NB4 (cell line): Measurements from ENCODE around the gene MARCHF11.

Source experiments
- DNase-seq: peaks from one replicate; pipeline ENCODE4 v3.0.0; 2010; ENCODE audit warnings: low read depth
- H3K4me3 ChIP-seq: one replicate; pipeline ENCODE4 v1.5.1; 2011; ENCODE audit warnings: mild to moderate bottlenecking, low read depth, low read length, moderate library complexity
- MYC ChIP-seq: IDR thresholded peaks from 2 replicates; pipeline ENCODE4 v1.6.1; 2011; ENCODE audit warnings: low read depth, low read length
- POLR2A ChIP-seq: IDR thresholded peaks from 2 replicates; pipeline ENCODE4 v1.6.1; 2011; ENCODE audit warnings: mild to moderate bottlenecking; ENCODE audit not compliant: insufficient read length; ENCODE audit errors: extremely low read depth
- TF ChIP-seq, protein P1 (sequence below): IDR thresholded peaks from 2 replicates; pipeline ENCODE4 v1.6.1; 2011; ENCODE audit warnings: low read depth, low read length
- TF ChIP-seq, protein P2 (sequence below): IDR thresholded peaks from one replicate; pipeline ENCODE4 v1.5.1; 2012; ENCODE audit warnings: low read depth, low read length

The MARCHF11 gene

DNA sequence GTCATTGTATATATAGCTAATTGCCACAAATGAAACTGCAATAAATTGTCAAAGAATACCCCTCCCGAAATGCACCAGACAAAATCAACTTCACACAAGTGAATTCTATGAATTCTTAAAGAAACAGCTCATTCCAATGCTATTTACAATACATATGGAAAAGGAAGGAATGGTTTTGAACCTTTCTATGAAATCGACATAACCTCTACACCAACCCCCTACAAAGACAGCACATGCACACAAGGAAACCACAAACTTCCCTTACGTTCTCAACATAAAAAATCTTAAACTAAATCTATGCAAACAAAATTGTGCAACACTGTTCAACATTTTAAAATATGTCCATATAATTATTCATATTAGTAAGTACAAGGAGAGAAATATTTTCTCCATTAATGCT lies 39.2 kb downstream of the MARCHF11 start:
- DNase-seq: no peak
- H3K4me3 ChIP-seq: no peak overlapping the region
- no peak for TF ChIP-seq MYC
- TF ChIP-seq, protein P1, sequence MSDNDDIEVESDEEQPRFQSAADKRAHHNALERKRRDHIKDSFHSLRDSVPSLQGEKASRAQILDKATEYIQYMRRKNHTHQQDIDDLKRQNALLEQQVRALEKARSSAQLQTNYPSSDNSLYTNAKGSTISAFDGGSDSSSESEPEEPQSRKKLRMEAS: no peak
- no peak for TF ChIP-seq POLR2A
- TF ChIP-seq, protein P2, sequence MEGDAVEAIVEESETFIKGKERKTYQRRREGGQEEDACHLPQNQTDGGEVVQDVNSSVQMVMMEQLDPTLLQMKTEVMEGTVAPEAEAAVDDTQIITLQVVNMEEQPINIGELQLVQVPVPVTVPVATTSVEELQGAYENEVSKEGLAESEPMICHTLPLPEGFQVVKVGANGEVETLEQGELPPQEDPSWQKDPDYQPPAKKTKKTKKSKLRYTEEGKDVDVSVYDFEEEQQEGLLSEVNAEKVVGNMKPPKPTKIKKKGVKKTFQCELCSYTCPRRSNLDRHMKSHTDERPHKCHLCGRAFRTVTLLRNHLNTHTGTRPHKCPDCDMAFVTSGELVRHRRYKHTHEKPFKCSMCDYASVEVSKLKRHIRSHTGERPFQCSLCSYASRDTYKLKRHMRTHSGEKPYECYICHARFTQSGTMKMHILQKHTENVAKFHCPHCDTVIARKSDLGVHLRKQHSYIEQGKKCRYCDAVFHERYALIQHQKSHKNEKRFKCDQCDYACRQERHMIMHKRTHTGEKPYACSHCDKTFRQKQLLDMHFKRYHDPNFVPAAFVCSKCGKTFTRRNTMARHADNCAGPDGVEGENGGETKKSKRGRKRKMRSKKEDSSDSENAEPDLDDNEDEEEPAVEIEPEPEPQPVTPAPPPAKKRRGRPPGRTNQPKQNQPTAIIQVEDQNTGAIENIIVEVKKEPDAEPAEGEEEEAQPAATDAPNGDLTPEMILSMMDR: no peak

DNA sequence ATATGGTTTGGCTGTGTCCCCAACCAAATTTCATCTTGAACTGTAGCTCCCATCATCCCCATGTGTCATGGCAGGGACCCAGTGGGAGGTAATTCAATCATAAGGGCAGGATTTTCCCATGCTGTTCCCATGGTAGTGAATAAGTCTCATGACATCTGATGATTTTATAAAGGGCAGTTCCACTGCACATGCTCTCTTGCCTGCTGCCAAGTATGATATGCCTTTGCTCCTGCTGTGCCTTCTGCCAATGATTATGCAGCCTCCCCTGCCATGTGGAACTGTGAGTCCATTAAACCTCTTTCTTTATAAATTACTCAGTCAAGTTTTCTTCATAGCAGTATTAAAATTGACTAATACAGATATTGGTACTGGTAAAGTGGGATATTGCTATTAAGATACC lies 42.4 kb downstream of the MARCHF11 start:
- H3K4me3 ChIP-seq: no peak overlapping the region
- TF ChIP-seq, protein P2: no peak
- no peak for TF ChIP-seq MYC
- TF ChIP-seq, protein P1: no peak
- TF ChIP-seq POLR2A: no peak
- no peak for DNase-seq

DNA sequence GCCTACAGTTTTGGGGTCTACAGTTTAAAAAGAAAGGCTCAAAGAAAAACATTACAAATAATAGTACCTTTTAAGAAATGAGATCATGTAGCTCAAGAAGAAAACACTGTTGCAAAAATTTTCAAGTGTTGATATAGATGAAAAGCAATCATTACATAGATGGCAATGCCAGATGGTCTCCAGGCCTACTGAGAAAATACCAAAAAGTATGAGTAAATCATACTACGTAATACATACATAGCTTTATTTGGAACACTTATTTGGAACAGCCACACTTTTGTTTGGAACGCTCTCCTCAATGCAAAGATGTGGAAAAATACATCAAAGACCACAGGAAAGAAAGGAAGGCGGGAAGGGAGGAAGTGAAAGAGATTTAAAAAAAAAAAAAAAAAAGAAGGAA lies 44.1 kb downstream of the MARCHF11 start:
- TF ChIP-seq, protein P2: no peak
- TF ChIP-seq, protein P1: no peak
- TF ChIP-seq MYC (no peak), POLR2A (no peak)
- DNase-seq: no peak
- no peak overlapping the region for H3K4me3 ChIP-seq

DNA sequence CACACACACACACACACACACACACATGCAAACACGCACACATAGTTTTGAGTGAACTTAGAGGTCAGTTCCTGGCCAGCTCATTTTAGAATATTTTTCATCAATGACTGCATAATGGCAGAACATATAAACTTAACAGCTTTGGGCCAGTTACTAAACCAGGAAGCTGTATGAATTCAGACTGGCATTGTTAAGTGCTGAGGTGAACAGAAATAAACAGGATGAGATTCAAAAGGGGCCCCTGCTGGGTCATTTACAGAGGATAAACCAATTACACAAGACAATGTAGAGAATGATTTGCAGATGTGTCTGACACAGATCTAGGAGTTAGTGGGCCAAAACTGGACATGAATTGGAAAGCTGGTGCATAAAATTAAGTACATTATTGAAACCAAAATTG lies 44.6 kb downstream of the MARCHF11 start:
- no peak for DNase-seq
- no peak overlapping the region for H3K4me3 ChIP-seq
- no peak for TF ChIP-seq MYC
- TF ChIP-seq, protein P1: no peak
- TF ChIP-seq, protein P2: no peak
- no peak for TF ChIP-seq POLR2A

- no peak for DNase-seq
- TF ChIP-seq, protein P1: no peak
- TF ChIP-seq POLR2A: no peak
- TF ChIP-seq, protein P2: no peak
- TF ChIP-seq MYC: no peak
- no peak overlapping the region for H3K4me3 ChIP-seq
Measured at GRCh38 chr5:16134204-16134603, 45.4 kb downstream of the MARCHF11 start.

DNA sequence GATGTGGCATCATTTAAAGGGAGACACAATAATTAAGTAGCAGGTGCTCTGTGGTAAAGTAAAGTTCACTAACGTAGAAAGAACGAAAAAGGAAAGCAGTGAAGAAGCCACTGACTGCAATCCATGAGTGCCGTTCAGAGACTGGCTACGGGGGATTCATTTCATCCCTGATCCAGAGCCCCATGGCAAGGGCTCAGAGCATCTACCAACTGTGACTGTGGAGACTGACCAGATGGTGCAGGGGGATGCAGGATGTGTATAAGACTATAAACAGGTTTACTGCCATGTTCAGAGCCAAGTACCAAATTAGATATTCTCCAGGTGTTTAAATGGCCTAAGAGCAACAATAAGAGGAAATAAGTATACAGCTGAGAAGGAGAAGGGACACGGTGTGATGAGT lies 47.7 kb downstream of the MARCHF11 start:
- DNase-seq: no peak
- TF ChIP-seq POLR2A (no peak), MYC (no peak)
- TF ChIP-seq, protein P2: no peak
- TF ChIP-seq, protein P1: no peak
- no peak overlapping the region for H3K4me3 ChIP-seq
